GM12864 (cell line): ENCODE measurements around the gene OPCML.

Experiments
- DNase-seq: peaks from one replicate; pipeline ENCODE4 v3.0.0-alpha.2; 2011; ENCODE audit warnings: low read depth
- H3K4me3 ChIP-seq: 2 replicates; pipeline ENCODE4 v1.5.1; 2011; ENCODE audit warnings: mild to moderate bottlenecking, low read depth, low read length, control low read depth
- TF ChIP-seq, protein P1 (sequence below): IDR thresholded peaks from 2 replicates; pipeline ENCODE4 v1.5.1; 2011; ENCODE audit warnings: low read depth, mild to moderate bottlenecking, moderate library complexity, low read length, control low read depth, inconsistent platforms; ENCODE audit errors: missing control alignments

Gene OPCML

DNA sequence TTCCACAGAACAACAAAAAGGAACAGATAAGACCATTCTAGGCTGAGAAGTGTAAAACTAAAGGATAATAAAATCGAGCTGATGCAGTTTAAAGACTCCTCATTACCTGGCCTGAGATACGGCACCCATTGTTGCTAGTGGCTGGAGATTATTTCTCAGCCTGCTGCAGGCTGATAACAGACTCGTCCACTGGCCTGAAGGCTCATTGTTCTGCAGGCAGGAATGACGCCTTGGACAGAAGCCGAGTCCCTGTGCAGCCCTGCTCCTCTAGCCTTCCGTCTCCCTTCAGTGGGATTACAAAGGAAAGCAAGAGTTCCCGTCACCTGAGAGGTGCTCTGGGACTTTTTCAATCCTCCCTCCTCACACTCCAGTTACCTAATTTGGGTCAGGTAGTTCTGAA is 1065.3 kb downstream of the OPCML start:
- TF ChIP-seq, protein P1, sequence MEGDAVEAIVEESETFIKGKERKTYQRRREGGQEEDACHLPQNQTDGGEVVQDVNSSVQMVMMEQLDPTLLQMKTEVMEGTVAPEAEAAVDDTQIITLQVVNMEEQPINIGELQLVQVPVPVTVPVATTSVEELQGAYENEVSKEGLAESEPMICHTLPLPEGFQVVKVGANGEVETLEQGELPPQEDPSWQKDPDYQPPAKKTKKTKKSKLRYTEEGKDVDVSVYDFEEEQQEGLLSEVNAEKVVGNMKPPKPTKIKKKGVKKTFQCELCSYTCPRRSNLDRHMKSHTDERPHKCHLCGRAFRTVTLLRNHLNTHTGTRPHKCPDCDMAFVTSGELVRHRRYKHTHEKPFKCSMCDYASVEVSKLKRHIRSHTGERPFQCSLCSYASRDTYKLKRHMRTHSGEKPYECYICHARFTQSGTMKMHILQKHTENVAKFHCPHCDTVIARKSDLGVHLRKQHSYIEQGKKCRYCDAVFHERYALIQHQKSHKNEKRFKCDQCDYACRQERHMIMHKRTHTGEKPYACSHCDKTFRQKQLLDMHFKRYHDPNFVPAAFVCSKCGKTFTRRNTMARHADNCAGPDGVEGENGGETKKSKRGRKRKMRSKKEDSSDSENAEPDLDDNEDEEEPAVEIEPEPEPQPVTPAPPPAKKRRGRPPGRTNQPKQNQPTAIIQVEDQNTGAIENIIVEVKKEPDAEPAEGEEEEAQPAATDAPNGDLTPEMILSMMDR = no peak

DNA sequence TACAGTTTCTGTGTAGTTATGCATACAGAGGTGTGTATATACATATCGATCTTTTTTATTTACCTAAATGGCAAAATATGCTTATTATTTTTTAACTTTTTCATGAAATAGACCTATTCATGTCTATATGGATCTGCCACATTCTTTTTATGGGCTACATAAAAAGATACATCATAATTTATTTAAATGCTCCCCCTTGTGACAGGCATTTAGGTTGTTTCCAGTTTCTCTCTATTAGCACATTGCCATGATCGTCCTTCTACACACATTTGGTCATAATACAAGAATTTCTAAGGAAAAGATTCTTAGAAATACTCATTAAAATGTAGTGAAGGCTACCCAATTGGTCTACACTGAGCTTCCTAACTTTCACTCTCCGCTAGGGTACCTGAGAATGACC is 1067.4 kb downstream of the OPCML start:
- DNase-seq = no peak
- H3K4me3 ChIP-seq = no peak overlapping the region
- TF ChIP-seq, protein P1 = no peak

More for the DNA sequence above, 1065.3 kb downstream of the OPCML start:
- DNase-seq = no peak
- H3K4me3 ChIP-seq = no peak overlapping the region

DNA sequence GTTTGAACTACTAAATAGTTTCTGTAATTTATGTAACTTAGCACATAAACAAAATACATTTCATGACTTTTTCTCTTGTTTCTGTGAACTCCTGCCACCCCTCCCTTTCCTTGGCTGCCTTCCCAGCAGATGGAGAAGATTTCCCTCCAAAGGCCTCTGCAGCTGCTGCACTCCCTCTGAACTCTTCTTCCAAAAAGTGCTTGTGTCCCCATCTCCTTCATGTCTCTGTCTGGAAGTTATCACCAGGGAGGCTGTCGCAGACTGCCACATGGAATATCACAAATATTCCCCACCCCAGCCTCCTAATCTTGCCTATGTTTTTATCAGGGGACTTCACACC is 1068.3 kb downstream of the OPCML start:
- DNase-seq = no peak
- no peak overlapping the region for H3K4me3 ChIP-seq
- TF ChIP-seq, protein P1 = no peak

DNA sequence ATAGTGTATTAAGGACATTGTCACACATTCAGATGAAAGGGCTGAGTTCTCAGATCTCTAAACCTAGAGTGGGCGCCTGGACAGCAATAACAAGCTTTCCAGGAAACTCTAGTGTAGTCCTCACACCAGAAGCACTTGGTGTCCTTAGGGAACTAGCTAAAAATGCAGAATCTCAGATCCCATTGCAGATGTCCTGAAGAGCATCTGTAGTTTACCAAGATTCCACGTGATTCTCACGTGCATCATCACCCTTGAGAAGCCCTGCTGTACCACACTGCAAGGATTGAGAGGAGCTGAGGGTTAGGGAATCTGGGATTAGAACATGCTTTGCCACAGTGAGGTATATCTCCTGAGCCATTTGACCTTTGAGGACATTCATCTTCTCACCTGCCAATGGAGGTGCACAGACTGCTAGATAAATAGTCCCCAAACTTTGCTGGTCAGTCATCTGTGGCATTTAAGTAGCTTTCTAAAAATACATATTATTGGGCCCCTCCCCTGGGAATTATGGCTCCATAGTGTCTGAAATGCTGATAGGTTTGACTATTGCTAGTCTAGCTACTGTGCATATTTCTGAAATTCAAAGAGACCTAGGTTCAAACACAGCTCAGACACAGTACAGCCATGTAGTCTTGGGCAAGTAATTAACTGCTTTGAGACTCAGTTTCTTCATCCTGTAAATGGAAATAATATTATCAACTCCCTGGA is 1068.9 kb downstream of the OPCML start:
- DNase-seq = no peak
- H3K4me3 ChIP-seq = no peak overlapping the region
- TF ChIP-seq, protein P1 = no peak

DNA sequence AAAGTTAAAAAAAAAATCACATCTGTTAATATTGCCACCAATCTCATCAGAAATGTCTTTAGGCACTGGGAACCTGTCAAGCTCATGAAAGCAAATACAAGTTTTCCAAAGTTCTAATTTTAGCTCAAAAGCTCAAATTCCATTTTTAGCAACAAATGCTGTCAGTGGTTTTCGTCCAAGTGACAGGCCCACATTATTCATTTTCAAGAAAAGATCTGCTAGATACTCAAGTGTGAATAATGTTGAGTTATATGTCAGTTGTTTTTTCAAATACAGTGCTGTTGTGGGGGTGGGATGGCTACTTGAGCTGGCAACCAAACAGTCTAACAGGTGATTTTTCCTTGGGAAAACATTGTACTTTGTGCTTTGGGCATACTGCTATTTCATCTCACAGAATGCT is 1072.6 kb downstream of the OPCML start:
- no peak for DNase-seq
- TF ChIP-seq, protein P1 = no peak
- H3K4me3 ChIP-seq = no peak overlapping the region

DNA sequence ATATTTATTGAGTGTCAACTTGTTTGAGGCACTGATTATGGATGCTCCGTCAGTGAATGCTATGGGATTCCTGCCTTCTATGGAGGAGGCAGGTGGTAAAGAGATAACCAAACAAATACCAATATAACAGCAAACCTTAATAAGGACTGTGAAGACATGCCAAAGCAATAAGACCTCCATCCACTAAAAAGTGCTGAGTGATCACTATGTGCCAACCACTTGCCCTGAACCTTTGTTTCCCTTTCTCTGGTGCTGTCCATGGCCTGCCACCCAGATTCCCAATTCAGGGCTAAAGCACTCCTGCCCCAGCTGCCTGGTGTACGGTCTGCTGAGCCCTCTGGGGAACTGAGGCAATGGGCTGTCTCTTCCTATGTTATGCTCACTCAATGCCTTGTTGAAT is 1074.9 kb downstream of the OPCML start:
- no peak for DNase-seq
- no peak overlapping the region for H3K4me3 ChIP-seq
- TF ChIP-seq, protein P1 = no peak

DNA sequence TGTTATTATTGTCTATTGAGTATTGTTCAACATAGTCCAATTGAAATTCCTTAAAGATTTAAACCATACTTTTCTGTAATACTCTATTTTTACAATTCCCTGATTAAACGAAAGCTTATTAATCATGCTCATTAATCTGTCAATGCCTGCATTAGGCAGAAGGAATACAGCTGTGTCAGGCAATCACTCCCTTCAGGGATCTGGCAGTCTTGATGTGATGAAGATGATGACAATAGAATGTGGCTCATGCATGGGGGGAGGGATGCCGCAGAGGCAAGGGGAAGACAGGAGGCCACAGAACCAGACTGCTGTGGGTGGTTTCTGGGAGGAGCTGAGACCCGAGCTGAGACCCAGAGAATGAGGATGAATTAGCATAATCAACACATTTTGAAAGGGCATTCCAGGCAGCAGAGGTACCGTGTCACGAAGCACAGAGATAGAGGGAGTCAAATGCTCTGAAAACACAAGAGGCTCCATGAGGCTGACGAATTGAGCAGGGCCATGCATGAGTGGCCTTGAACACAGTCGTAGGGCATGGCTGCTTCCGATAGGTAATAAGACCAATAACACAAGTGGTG is 1075.5 kb downstream of the OPCML start:
- DNase-seq = no peak
- TF ChIP-seq, protein P1 = no peak
- no peak overlapping the region for H3K4me3 ChIP-seq
